ENCODE data around the gene ZFPM1.
A peak's percentile ranks its signal among the peaks of the same experiment; 100 is the strongest.

GRCh38 chr16:88527186-88527936 is 74.3 kb downstream of the ZFPM1 start:
- TF ChIP-seq CTCF (IDR thresholded peaks at IDR 0.05), result peak; percentile 91 to 96 (median 92)
- TF ChIP-seq POLR2AphosphoS5 (IDR thresholded peaks at IDR 0.05), result no peak
- no peak for TF ChIP-seq EP300 (IDR thresholded peaks at IDR 0.05)
